Activated naive CD4-positive, alpha-beta T cell treated with anti-CD3 and anti-CD28 coated beads for 36 hours (primary cell): ENCODE measurements around the gene TRAPPC2L. TPM values are rescaled to one million over a fixed set of nuclear protein-coding genes. Genes with fewer than 3 reads are reported as not detected.
A peak's percentile ranks its signal among the peaks of the same experiment; 100 is the strongest.

Experiments used
- CTCF ChIA-PET: fragments of 350-600 bp; sonication (Branson Sonifier 250); formaldehyde crosslinking; loops from one replicate; lab custom pipeline; 2021; ENCODE audit warnings: antibody characterized with exemption; lab: Charles Lee
- DNase-seq: peaks from one replicate; pipeline ENCODE4 v3.0.0-alpha.2; 2020
- H3K27ac Mint-ChIP-seq: one replicate; pipeline ENCODE4 v1.8.0; 2021; ENCODE audit warnings: mild to moderate bottlenecking, mixed read lengths
- H3K27me3 Mint-ChIP-seq: one replicate; pipeline ENCODE4 v1.8.0; 2021; ENCODE audit warnings: low read depth, mixed read lengths
- H3K36me3 Mint-ChIP-seq: one replicate; pipeline ENCODE4 v1.8.0; 2021; ENCODE audit warnings: low read depth, mixed read lengths
- H3K4me1 Mint-ChIP-seq: one replicate; pipeline ENCODE4 v1.8.0; 2021; ENCODE audit warnings: low read depth, mixed read lengths
- H3K4me3 Mint-ChIP-seq: one replicate; pipeline ENCODE4 v1.8.0; 2021; ENCODE audit warnings: mild to moderate bottlenecking, moderate library complexity, mixed read lengths
- H3K9me3 Mint-ChIP-seq: one replicate; pipeline ENCODE4 v1.8.0; 2021; ENCODE audit warnings: mixed read lengths
- intact Hi-C: fragments of 100-400 bp; cut with micrococcal nuclease; formaldehyde crosslinking; loops from one replicate; pipeline ENCODE4 v1.15.1; 2023
- total RNA-seq, 2 experiments: library from RNA; stranded (reverse); gene quantifications; one replicate each; pipeline ENCODE4 v1.2.3, GENCODE V29; 2021

TRAPPC2L gene, protein sequence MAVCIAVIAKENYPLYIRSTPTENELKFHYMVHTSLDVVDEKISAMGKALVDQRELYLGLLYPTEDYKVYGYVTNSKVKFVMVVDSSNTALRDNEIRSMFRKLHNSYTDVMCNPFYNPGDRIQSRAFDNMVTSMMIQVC
- total RNA-seq: 10 to 100 TPM; 57.7 to 66.1 TPM

DNA sequence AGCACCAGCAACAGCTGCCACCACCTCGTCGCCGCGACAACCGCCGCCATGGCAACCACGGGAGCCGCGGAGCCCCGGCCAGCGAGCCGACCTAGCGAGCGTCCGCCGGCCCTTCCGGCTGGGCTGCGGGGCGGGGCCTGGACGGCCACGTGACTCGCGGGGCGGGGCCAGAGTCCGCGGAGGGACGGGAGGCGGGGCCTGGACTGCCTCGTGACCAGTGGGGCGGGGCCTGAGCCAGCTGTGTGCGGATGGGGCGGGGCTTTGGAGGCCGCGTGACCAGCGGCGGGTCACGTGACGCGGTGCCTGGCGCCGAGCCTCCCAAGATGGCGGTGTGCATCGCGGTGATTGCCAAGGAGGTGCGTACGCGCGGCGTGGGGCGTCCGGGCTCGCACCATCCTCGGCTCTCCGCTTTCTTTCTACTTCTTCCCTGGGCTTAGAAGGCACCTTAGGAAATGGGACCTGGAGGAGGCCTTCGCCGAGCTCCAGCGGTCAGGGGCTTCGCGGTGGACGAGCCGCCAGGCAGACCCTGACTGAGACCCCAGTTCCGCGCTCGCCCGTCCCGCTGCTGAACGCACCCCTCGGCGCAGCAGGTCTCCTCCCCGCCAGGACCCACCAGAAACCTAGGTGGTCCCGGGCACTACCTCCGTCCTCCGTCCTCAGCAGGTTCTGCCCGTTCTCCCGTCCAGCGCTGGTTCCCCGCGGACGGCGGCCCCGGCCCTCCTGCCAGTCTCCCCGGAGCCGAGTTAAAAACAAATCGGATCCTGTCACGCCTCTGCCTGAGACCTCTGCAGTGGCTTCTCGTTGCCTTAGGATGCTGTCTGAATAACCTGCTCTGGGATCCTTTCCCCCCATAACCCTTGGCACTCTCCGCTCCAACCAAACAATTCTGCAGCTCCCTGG, at the start of gene TRAPPC2L, which contains the start of gene GALNS:
TRAPPC2L (plus strand) TSS at position 300 of the 900 bp plus-strand sequence; CDS start at position 324, 24 bp downstream.
GALNS (minus strand) TSS at position 120 of the 900 bp plus-strand sequence; CDS start at position 50, 70 bp downstream.
- H3K4me3 Mint-ChIP-seq: peak within 1 kb of the TSS; percentile 88
- CTCF ChIA-PET: interaction anchor here (0.6 to 2.9 kb wide), 12 partner anchors 42 to 359 kb away, joined by 3 to 45 read pairs (median 5); partner anchors contain the start of gene APRT
- no peaks in the 10 kb centered on the region for H3K27me3 Mint-ChIP-seq
- peaks cover 23% of the 10 kb centered on the region for H3K4me1 Mint-ChIP-seq
- no peaks in the 10 kb centered on the region for H3K36me3 Mint-ChIP-seq
- peak within 1 kb of the TSS; percentile 63 for H3K27ac Mint-ChIP-seq
- peak; percentile 99 for DNase-seq
- no peaks in the 10 kb centered on the region for H3K9me3 Mint-ChIP-seq
- intact Hi-C loops: loop anchor here (1.0 to 2.0 kb wide), 6 partner anchors 45 to 703 kb away; partner anchors contain the start of genes CDT1, CTU2, RNF166 and RPL13

- CTCF ChIA-PET: no interaction called here
- H3K27ac Mint-ChIP-seq: no peak overlapping the region
- H3K4me3 Mint-ChIP-seq: peak overlapping the region; percentile 38
- intact Hi-C loops: no loop called here
- no peaks in the 10 kb centered on the region for H3K27me3 Mint-ChIP-seq
- no peak for DNase-seq
- H3K4me1 Mint-ChIP-seq: peaks cover 31% of the 10 kb centered on the region
- no peaks in the 10 kb centered on the region for H3K9me3 Mint-ChIP-seq
- H3K36me3 Mint-ChIP-seq: peaks cover 49% of the 10 kb centered on the region
Measured at GRCh38 chr16:88807142-88807625, 49.7 kb upstream of the TRAPPC2L start.

DNA sequence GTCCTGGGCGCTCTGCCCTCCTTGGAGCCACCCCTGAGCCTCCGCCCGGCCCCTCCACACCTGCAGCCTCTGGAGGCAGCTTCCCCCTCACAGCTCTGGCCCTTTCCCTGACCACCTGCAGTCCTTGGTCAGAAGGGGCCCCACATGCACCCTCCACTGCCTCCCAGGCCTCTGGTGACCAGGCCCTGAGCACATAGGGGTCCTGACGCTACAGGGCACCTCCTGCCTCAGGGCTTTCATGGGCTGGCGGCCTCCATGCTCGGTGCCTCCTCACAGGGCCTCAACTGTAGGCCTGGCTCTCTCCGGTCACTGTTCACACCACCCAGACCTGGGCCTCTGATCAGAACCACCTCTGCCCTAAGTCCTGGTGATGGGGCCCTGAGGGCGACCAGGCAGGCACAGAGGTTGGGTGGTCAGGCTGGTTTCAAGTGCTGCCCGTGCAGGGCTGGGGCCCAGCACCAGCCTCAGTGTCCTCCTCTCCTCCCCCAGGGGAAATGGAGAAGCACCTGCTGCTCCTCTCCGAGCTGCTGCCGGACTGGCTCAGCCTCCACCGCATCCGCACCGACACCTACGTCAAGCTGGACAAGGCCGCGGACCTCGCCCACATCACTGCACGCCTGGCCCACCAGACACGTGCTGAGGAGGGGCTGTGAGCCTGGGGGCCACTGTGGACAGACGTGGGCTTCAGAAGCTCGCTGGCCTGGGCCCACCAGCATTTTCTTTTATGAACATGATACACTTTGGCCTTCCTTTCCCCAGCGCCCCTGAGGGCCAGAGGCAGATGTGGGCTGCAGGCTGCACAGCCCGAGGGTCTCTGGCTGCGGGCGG, 49.1 kb upstream of the TRAPPC2L start:
- Mint-ChIP-seq H3K9me3 (no peaks in the 10 kb centered on the region), H3K27ac (peak overlapping the region; percentile 13), H3K27me3 (no peaks in the 10 kb centered on the region), H3K36me3 (peaks cover 49% of the 10 kb centered on the region), H3K4me1 (peaks cover 33% of the 10 kb centered on the region), H3K4me3 (peak overlapping the region; percentile 32)
- CTCF ChIA-PET: no interaction called here
- intact Hi-C loops: no loop called here
- no peak for DNase-seq

GRCh38 chr16:88809068-88809675, 47.8 kb upstream of the TRAPPC2L start:
- H3K4me3 Mint-ChIP-seq: peak overlapping the region; percentile 97
- no peaks in the 10 kb centered on the region for H3K27me3 Mint-ChIP-seq
- DNase-seq: peak; percentile 30
- intact Hi-C loops: no loop called here
- H3K36me3 Mint-ChIP-seq: peaks cover 49% of the 10 kb centered on the region
- H3K4me1 Mint-ChIP-seq: peaks cover 33% of the 10 kb centered on the region
- CTCF ChIA-PET: interaction anchor here (1.2 to 2.5 kb wide), 3 partner anchors 13 to 72 kb away, joined by 3 to 13 read pairs (median 7); no protein-coding TSS in a partner anchor
- H3K9me3 Mint-ChIP-seq: no peaks in the 10 kb centered on the region
- peak overlapping the region; percentile 85 for H3K27ac Mint-ChIP-seq

GRCh38 chr16:88809676-88810165, 47.2 kb upstream of the TRAPPC2L start:
- H3K4me1 Mint-ChIP-seq: peaks cover 32% of the 10 kb centered on the region
- CTCF ChIA-PET: interaction anchor here (0.9 to 2.5 kb wide), 6 partner anchors 13 to 73 kb away, joined by 3 to 13 read pairs (median 5); no protein-coding TSS in a partner anchor
- H3K27ac Mint-ChIP-seq: peak overlapping the region; percentile 85
- no peak for DNase-seq
- peaks cover 44% of the 10 kb centered on the region for H3K36me3 Mint-ChIP-seq
- peak overlapping the region; percentile 97 for H3K4me3 Mint-ChIP-seq
- intact Hi-C loops: loop anchor here (5.0 kb wide), 2 partner anchors 128 to 288 kb away; no protein-coding TSS in a partner anchor
- no peaks in the 10 kb centered on the region for H3K27me3 Mint-ChIP-seq
- H3K9me3 Mint-ChIP-seq: no peaks in the 10 kb centered on the region

DNA sequence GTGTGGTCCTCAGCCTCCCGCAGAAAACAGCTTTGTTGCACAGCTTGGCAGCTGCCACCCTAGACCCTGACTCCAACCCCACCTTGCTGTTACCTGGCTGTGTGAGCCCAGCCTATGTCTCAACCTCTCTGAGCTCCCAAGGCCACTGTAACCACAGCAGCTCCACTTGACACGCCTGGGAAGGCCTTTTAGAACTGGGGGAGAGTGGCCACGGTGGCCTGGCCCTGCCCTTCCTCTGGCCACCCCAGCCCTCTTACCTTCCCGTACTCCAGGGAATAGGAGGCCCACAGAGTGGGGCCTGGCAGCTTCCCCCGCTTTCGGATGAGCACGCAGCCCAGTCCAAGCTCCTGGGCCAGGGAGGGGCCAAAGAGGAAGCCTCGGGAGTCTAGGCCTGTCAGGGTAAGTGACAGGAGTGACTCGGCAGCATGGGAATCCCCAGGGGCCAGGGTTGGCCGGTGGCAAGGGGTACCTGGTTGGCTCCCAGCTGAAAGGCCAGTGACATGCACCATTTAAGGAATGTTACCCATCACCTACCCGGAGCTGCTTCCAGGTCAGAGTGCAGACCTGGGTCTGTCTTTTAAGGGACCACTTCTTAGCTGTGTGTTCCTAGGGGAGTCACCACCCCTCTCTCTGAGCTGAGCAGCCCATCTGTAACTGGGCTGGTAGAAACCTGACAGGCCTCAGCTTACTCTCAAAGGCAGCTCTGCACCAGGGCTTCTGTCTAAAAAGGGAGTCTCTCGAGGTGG, 46.6 kb upstream of the TRAPPC2L start:
- peaks cover 32% of the 10 kb centered on the region for H3K4me1 Mint-ChIP-seq
- CTCF ChIA-PET: interaction anchor here (0.5 to 2.5 kb wide), 8 partner anchors 14 to 103 kb away, joined by 3 to 13 read pairs (median 4); no protein-coding TSS in a partner anchor
- H3K36me3 Mint-ChIP-seq: peaks cover 42% of the 10 kb centered on the region
- no peaks in the 10 kb centered on the region for H3K27me3 Mint-ChIP-seq
- intact Hi-C loops: loop anchor here (5.0 kb wide), 2 partner anchors 127 to 287 kb away; no protein-coding TSS in a partner anchor
- H3K27ac Mint-ChIP-seq: peak overlapping the region; percentile 85
- H3K4me3 Mint-ChIP-seq: peak overlapping the region; percentile 97
- peak; percentile 73 for DNase-seq
- no peaks in the 10 kb centered on the region for H3K9me3 Mint-ChIP-seq

- Mint-ChIP-seq H3K27me3 (no peaks in the 10 kb centered on the region), H3K36me3 (peaks cover 38% of the 10 kb centered on the region), H3K27ac (peak overlapping the region; percentile 85), H3K9me3 (no peaks in the 10 kb centered on the region), H3K4me3 (peak overlapping the region; percentile 97), H3K4me1 (peaks cover 31% of the 10 kb centered on the region)
- intact Hi-C loops: loop anchor here (5.0 kb wide), 2 partner anchors 126 to 286 kb away; no protein-coding TSS in a partner anchor
- CTCF ChIA-PET: interaction anchor here (0.5 to 8.0 kb wide), 9 partner anchors 9 to 107 kb away, joined by 3 to 45 read pairs (median 7); partner anchors contain the start of genes GALNS and TRAPPC2L
- peak; percentile 53 for DNase-seq
Measured at GRCh38 chr16:88810912-88811768, 45.8 kb upstream of the TRAPPC2L start.

DNA sequence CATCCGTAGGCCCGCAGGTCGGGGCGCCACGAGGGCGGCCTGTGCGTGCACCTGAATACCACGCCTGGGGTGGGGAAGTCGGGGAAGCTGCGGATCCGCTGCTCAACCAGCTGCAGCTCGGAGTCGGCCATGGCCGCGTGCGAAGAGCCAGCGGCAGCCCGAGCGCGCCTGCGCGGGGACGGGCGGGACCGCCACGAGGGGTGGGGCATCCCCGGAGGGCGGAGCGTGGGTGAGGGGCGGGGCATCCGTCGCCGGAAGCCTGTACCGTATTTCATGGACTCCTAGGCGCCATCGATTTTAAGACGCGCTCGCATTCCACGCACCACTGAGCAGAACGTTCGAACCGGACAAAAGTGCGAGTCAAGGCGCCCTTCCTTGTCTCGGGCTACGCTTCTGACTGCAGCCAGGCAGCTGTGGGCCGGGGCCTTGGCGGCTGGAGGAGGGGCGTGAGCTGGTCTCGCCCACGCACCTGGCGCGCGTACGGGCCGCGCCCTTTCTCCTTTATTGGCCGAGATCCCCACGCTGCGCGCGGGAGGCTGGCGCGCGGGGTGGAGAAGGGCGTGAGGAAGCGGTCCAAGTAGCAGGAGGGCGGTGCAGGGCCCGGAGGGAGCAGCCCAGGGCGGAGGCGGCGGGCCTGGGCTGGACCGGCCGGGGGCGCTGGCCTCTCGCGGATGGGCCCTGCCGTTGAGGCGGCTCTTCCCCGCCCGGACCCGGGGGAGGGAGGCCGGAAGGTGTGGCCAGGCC, 45.0 kb upstream of the TRAPPC2L start, which contains the start of gene APRT:
APRT (minus strand) TSS at position 160 of the 744 bp plus-strand sequence; CDS start at position 131, 29 bp downstream.
- intact Hi-C loops: loop anchor here (1.0 to 5.0 kb wide), 8 partner anchors 9 to 405 kb away; partner anchors contain the start of genes CDH15, CDT1, TRAPPC2L and ZNF778

More for the DNA sequence above, 45.0 kb upstream of the TRAPPC2L start, which contains the start of gene APRT:
- Mint-ChIP-seq H3K9me3 (no peaks in the 10 kb centered on the region), H3K27me3 (no peaks in the 10 kb centered on the region), H3K36me3 (peaks cover 34% of the 10 kb centered on the region), H3K4me1 (peaks cover 27% of the 10 kb centered on the region), H3K27ac (peak within 1 kb of the TSS; percentile 97), H3K4me3 (peak within 1 kb of the TSS; percentile 97)
- peak; percentile 97 for DNase-seq
- CTCF ChIA-PET: interaction anchor here (0.6 to 8.0 kb wide), 10 partner anchors 9 to 755 kb away, joined by 3 to 45 read pairs (median 3); partner anchors contain the start of genes GALNS and TRAPPC2L
